OCI-LY3 (cell line): Measurements from ENCODE around the gene KRT23.

Experiments used
- H2AFZ ChIP-seq: fragments of 200-600, 300-600 bp; shearing (Covaris generic); 2 replicates; pipeline ENCODE4 v1.6.0; 2014; ENCODE audit warnings: antibody characterized with exemption, low read depth, low read length
- H3K27ac ChIP-seq: fragments of 200-600, 300-600 bp; sonication (generic); 2 replicates; pipeline ENCODE4 v1.5.1; 2014; ENCODE audit warnings: mild to moderate bottlenecking, low read length, moderate library complexity, mixed read lengths
- H3K27me3 ChIP-seq: fragments of 200-600, 300-600 bp; sonication (generic); 2 replicates; pipeline ENCODE4 v1.6.1; 2014; ENCODE audit warnings: low read depth, low read length, mixed read lengths
- H3K36me3 ChIP-seq: fragments of 200-600, 300-600 bp; sonication (generic); replicated peaks from 2 replicates; pipeline ENCODE3; 2014; ENCODE audit warnings: low read depth, low read length, mixed read lengths
- H3K4me1 ChIP-seq: fragments of 300-600, 200-600 bp; sonication (generic); 2 replicates; pipeline ENCODE4 v1.6.1; 2014; ENCODE audit warnings: low read length, mixed read lengths
- H3K4me2 ChIP-seq: fragments of 200-600, 300-600 bp; sonication (generic); 2 replicates; pipeline ENCODE4 v1.6.1; 2014; ENCODE audit warnings: low read length, mixed read lengths
- H3K4me3 ChIP-seq: fragments of 300-600, 200-600 bp; sonication (generic); 2 replicates; pipeline ENCODE4 v1.5.1; 2014; ENCODE audit warnings: antibody characterized with exemption, mild to moderate bottlenecking, low read length, moderate library complexity
- H3K79me2 ChIP-seq: fragments of 300-600, 200-600 bp; shearing (Covaris generic); 2 replicates; pipeline ENCODE4 v1.6.1; 2014; ENCODE audit warnings: mild to moderate bottlenecking, low read length, mixed read lengths
- H3K9ac ChIP-seq: fragments of 300-600, 200-600 bp; shearing (Covaris generic); 2 replicates; pipeline ENCODE4 v1.6.0; 2014; ENCODE audit warnings: mild to moderate bottlenecking, low read length, moderate library complexity
- H3K9me3 ChIP-seq: fragments of 200-600, 300-600 bp; shearing (Covaris generic); 2 replicates; pipeline ENCODE4 v1.6.1; 2014; ENCODE audit warnings: low read length, mixed read lengths; ENCODE audit not compliant: insufficient read depth
- H4K20me1 ChIP-seq: fragments of 200-600, 300-600 bp; sonication (generic); 2 replicates; pipeline ENCODE4 v1.6.1; 2016; ENCODE audit warnings: low read length, mixed read lengths; ENCODE audit not compliant: insufficient read depth
- EZH2phosphoT487 ChIP-seq: fragments of 200-600 bp; shearing (Covaris generic); IDR thresholded peaks from 2 replicates; pipeline ENCODE4 v1.6.1; 2018; ENCODE audit warnings: antibody characterized with exemption, mixed run types, low read depth
- TF ChIP-seq, protein P1 (sequence below): fragments of 200-600, 300-600 bp; sonication (generic); IDR thresholded peaks from 2 replicates; pipeline ENCODE4 v1.5.1; 2014; ENCODE audit warnings: antibody characterized with exemption, low read length, low read depth

Gene KRT23

DNA sequence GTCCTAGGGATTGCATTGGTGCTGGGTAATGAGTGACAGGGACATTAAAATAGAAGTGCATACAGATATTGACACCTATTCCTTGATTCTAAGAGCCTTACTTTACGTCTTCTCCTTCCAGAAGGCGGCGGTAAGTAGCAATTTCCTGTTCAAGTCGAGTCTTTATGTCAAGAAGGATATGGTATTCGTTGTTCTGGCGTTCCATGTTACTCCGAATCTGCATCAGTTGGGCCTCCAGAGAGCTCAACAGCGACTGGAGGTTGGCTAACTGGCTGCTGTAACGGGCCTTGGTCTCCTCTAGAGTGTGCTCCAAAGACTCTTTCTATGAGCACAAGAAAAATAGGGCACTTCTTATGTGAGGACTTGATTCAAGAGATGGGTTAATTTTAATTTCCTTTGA, 59.4 kb downstream of the KRT23 start:
- Histone ChIP-seq H3K36me3 (no peaks in the 10 kb centered on the region), H3K27ac (no peak overlapping the region), H3K79me2 (no peaks in the 10 kb centered on the region), H3K4me2 (no peak overlapping the region), H3K27me3 (0 out of 2 replicates have a peak, but pooled peaks cover under 1% of the 10 kb centered on the region), H3K9ac (no peak overlapping the region), H4K20me1 (no peaks in the 10 kb centered on the region), H3K4me1 (no peaks in the 10 kb centered on the region), H3K4me3 (no peak overlapping the region), H3K9me3 (no peaks in the 10 kb centered on the region), H2AFZ (no peak overlapping the region)
- no peak for TF ChIP-seq EZH2phosphoT487
- TF ChIP-seq, protein P1, sequence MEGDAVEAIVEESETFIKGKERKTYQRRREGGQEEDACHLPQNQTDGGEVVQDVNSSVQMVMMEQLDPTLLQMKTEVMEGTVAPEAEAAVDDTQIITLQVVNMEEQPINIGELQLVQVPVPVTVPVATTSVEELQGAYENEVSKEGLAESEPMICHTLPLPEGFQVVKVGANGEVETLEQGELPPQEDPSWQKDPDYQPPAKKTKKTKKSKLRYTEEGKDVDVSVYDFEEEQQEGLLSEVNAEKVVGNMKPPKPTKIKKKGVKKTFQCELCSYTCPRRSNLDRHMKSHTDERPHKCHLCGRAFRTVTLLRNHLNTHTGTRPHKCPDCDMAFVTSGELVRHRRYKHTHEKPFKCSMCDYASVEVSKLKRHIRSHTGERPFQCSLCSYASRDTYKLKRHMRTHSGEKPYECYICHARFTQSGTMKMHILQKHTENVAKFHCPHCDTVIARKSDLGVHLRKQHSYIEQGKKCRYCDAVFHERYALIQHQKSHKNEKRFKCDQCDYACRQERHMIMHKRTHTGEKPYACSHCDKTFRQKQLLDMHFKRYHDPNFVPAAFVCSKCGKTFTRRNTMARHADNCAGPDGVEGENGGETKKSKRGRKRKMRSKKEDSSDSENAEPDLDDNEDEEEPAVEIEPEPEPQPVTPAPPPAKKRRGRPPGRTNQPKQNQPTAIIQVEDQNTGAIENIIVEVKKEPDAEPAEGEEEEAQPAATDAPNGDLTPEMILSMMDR = no peak

DNA sequence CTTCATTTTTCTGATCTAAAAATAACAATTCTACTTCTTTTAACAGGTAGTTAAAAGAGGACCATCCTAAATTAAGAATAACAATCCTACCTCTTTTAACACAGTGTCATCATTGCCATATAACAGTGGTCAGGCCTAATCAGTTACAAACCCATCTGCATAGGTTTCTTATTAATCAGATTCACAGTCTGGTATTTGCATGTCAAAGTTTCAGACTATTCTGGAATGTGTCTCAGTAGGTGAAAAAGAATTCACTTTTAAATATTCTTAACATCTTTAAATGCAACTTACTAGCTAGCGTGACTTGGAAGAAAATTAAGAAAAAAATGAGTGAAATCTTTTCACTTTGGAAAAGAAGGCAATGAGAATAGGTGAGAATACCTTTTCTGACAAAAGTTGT, 63.6 kb downstream of the KRT23 start:
- Histone ChIP-seq H3K79me2 (no peaks in the 10 kb centered on the region), H3K4me2 (no peak overlapping the region), H3K4me1 (no peaks in the 10 kb centered on the region), H3K4me3 (no peak overlapping the region), H3K27me3 (no peaks in the 10 kb centered on the region), H4K20me1 (no peaks in the 10 kb centered on the region), H3K27ac (no peak overlapping the region), H2AFZ (no peak overlapping the region), H3K9me3 (no peaks in the 10 kb centered on the region), H3K9ac (no peak overlapping the region), H3K36me3 (no peaks in the 10 kb centered on the region)
- TF ChIP-seq, protein P1 = no peak
- no peak for TF ChIP-seq EZH2phosphoT487

GRCh38 chr17:40873255-40873654, 64.2 kb downstream of the KRT23 start:
- no peak overlapping the region for H3K4me3 ChIP-seq
- no peaks in the 10 kb centered on the region for H3K36me3 ChIP-seq
- H3K9ac ChIP-seq = no peak overlapping the region
- no peaks in the 10 kb centered on the region for H3K79me2 ChIP-seq
- no peak overlapping the region for H3K27ac ChIP-seq
- H3K4me1 ChIP-seq = no peaks in the 10 kb centered on the region
- H3K4me2 ChIP-seq = no peak overlapping the region
- H2AFZ ChIP-seq = no peak overlapping the region
- H4K20me1 ChIP-seq = no peaks in the 10 kb centered on the region
- H3K9me3 ChIP-seq = no peaks in the 10 kb centered on the region
- H3K27me3 ChIP-seq = no peaks in the 10 kb centered on the region
- TF ChIP-seq EZH2phosphoT487 = no peak
- TF ChIP-seq, protein P1 = peak; percentile 11; the same call in 1 of the 2 replicates
